HG02884 (cell line): ENCODE measurements around the gene HLA-E.
A peak's percentile ranks its signal among the peaks of the same experiment; 100 is the strongest.
"Not testable (repeated sequence)": the region's sequence is repeated elsewhere in the genome, so short reads cannot be mapped to it uniquely, and the experiment has no call there.

Source experiments
- ATAC-seq: cut with Tn5 transposase; IDR thresholded peaks from one replicate; pipeline ENCODE4 v1.9.1; 2021; ENCODE audit warnings: mild to moderate bottlenecking, moderate library complexity; ENCODE audit not compliant: unreplicated experiment

The HLA-E gene

DNA sequence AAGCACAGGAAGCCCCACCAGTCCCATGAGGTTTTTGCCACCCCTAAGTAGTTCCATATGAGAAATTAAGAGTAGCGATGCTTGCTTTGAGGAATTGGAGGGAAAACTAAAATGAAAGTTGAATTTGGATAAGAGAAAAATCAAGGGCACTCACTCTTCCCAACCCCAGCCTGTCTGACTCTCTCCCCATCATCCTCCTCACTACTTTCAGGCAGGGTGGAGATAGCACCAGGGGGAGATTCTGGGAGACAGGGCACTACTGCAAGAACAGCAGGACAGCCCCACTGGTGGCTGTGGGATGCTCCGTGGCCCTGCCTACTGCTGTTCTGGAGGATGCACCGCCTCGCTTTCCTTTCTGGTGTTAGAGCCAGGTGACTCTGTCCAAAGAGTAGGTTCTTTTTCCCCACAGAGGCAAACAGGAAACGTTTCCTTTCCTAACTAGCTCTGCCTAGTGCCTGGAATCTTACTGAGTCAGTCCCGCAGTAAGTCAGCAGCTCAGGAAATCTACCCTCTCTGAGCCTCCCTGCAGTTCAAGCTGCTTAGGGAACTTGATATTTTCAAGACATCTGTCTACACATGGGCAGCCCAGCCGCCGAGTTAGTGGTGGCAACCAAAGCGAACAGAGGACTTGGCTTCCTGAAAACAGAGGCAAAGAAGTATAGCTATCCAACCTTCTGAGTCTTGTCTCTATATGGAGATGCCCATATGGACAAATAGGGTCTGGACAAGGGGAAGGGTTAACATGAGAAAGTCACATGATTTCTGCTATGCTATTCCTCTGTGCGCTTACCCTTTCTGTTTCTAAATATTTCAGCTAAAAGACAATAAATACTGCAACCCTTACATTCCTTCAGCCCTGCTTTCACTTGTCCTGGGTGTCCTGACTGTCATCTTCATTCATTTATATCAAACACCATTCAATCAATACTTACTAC lies 11.4 kb downstream of the HLA-E start:
- no peak for ATAC-seq

DNA sequence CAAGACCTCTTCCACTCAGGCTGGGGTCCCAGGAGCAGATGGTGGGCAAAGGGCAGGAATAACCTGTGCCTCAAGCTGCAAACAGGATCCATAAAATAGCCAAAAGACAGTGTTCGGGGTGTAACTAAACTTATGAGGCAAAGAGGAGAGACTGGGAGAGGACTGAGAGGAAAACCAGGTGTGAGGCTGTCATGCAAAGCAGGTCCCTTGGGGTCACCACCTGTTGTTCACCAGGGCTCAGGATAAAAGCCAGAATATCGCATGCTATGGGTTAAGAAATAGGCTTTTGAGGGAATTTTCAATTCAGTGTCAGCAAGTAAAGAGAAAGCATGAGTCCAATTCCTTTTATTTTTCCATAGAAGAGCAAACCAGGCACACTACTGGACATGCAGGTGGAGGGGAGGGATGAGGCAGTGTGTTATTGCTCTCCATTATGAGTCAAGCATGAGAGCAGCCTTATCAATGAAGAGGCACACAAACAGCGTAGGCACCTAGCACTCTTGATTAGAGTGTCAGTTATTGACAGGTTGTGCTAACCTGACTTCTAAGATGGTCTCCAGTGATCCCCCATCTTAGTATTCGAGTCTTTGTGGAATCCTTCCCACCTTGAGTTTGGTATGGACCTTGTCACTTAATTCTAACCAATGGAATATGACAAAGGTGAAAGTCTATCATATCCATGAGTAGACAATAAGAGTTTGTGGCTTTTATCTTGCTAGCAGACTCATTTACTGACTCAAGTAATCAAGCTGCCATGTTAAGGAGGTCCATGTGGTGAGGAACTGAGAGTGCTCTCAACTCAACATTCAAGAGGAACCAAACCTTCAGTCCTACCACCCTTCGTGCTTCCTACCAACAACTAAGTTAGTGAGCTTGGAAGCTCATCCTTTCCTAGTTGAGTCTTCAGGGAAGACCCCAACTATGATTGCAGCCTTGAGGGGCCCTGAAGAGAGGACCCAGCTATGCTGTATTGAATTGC lies 18.8 kb downstream of the HLA-E start:
- no peak for ATAC-seq

DNA sequence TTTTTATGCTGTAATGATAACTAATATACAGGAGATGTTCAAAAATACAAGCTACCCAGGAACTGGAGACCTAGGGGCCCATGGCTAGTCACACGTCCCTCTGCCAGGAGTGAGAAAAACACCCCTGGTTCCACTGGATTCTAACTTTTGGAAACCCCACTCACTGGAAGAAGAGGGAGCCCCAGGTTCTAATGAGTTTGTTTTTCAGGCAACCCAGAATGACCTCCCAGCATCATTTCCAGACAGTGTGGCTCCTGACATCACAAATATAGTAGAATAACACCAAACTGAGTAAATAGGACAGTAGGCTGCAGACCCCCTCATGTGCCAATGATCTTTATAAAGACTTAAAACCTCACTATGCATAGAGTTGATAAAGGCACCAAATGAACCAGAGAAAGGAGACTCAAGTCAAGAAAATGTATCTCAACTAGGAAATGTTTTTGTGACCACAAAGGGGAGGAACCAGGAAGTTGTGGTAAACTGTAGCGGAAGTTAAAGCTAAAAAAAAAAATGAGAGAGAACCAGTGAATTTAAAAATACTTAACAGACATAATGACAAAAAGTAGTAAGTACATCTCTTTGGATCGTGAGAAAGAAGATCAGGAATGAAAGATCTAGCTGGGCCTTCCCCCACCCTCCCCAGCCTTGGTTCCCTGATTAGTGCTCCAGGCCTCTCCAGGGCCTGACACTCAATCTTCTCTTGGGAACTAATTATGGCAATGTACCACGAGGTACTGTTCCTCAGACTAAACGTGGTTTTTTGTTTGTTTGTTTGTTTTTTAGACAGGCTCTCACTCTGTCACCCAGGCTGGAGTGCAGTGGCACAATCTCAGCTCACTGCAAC lies 19.8 kb downstream of the HLA-E start:
- no peak for ATAC-seq

DNA sequence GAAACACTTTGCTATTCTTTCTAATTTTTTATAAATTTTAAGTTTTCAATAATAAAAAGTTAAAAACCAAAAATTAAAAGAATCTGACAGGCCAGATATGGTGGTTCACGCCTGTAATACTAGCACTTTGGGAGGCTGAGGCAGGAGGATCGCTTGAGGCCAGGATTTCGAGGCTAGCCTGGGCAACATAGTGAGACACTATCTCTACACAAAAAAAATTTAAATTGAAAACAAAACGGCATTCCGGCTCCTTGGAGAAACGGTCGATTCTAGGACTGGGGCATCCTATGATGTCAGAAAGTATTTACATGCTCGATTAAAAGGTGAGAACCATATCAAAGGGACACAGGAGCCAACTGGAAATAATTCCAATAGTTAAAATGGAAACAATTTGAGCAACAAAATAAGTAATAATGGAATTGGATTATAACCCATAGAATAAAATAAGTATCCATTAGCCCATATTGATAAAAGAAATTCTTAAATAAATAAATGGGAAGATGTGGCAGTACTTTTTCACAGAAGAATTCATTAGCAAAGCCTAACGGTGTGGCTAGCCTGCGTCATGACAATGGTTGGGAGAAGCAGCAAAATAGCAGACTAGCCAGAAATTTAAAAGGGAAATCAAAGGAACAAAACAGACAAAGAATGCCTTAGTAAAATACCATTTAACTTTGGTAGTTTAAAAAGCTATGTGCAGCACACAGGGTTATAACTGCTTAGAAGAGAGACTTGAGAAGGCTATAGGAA lies 21.3 kb downstream of the HLA-E start:
- no peak for ATAC-seq

DNA sequence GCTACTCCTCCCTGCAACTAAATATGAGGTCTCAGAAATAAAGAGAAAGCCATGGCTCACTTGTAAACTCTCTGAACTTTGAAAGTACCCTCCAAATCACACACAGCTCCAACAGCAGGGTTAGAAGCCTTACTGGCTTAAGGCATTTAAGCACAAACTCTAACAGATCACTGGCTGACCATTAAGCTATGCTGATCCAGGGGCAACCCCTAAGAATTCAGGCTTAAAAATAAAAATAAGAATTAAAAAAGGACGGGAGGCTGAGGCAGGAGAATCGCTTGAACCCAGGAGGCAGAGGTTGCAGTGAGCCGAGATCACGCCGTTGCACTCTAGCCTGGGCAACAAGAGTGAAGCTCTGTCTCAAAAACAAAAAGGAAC lies 21.8 kb downstream of the HLA-E start:
- ATAC-seq: no peak

DNA sequence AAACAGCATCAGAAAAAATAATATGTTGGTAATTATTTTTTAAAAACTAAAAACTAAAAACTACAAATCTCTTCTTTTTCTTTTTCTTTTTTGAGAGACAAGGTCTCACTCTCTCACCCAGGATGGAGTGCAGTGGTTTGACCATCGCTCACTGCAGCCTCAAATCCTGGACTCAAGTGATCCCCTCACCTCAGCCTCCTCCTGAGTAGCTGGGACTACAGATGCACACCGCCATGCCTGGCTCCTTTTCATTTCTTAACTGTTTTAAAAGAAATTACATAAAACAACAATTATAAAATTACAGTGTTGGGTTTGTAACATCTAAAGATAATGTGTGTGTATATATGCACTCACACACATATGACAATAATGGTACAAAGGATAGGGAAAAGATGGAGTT lies 24.1 kb downstream of the HLA-E start:
- ATAC-seq: no peak

DNA sequence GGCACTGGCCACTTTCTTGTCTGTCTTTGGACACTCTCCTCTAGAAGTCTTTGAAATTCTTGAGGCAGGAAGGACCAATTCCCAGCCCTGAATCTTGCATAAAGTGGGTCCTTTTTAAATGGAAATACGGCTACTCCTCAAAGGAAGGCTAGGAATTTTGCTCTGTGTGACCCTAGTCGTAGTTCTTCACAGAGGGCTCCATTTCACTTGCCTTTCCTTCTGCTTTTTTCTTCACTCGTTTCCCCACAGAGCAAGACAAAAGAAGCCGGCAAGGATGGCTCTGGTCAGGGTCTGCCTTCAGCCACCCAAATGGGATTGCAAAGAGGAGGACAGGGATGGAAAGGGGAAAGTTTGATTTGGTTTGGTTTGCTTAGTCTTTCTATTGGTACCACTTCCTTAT lies 25.8 kb downstream of the HLA-E start:
- ATAC-seq: no peak

DNA sequence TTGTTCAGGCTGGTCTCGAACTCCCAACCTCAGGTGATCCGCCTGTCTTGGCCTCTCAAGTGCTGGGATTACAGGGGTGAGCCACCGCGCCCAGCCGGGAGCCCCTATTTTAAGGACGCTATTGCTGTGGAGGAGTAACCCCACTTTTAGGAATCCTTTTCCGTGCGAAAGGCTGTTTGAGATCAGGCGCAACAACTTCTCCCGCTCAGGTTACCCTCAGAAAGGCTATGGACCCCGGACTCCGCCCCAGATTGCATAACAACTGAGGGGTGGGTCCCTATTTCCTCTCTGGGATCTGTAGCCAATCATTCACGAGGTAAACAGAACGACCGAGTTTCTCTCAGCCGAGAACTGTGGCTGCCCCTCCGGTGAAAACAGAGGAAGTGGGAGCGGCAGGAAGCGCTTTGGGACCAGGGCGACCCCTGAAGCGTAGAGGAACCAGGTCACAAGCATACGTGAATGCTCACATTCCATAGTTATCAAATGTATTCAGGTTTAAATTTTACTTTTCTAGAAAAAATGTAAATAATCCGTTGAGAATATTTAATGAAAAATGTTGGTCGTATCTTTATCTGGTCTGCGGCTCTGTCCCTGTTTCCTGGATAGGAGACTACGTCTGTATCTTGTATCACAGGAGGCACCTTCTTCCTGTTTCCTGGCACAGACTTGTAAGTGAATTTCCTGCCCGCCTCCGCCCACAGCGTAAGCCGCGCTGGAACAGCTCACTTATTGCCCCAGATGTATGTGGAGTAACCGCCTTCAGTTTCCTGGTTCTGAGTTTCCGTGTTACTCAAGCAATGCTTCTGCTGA lies 26.8 kb downstream of the HLA-E start:
- ATAC-seq: peak; percentile 71

DNA sequence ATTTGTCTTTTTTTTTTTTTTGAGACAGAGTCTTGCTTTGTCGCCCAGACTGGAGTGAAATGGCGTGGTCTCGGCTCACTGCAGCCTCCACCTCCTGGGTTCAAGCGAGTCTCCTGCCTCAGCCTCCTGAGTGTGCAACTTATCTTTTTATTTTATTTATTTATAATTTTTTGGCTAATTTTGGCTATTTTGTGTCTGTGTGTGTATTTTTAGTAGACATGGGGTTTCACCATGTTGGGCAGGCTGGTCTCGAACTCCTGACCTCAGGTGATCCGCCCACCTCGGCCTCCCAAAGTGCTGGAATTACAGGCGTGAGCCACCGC lies 27.4 kb downstream of the HLA-E start:
- ATAC-seq: not testable (repeated sequence)

DNA sequence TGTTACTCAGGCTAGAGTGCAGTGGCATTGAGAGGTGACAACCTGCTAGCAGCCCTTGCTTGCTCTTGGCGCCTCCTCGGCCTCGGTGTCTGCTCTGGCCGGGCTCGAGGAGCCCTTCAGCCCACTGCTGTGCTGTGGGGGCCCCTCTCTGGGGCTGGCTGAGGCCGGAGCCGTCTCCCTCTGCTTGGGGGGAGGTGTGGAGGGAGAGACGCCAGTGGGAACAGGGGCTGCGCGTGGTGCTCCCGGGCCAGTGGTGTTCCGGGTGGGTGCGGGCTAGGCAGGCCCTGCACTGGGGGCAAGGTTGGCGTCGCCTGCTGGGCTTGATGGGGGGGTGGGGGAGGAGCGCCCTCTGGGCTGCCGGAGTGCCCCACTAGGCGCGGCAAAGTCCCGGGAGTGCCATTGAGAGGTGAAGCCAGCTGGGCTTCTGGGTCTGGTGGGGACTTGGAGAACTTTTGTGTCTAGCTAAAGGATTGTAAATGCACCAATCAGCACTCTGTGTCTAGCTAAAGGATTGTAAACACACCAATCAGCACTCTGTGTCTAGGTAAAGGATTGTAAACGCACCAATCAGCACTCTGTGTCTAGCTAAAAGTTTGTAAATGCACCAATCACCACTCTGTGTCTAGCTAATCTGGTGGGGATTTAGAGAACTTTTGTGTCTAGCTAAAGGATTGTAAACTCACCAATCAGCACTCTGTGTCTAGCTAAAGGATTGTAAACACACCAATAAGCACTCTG lies 28.6 kb downstream of the HLA-E start:
- not testable (repeated sequence) for ATAC-seq

DNA sequence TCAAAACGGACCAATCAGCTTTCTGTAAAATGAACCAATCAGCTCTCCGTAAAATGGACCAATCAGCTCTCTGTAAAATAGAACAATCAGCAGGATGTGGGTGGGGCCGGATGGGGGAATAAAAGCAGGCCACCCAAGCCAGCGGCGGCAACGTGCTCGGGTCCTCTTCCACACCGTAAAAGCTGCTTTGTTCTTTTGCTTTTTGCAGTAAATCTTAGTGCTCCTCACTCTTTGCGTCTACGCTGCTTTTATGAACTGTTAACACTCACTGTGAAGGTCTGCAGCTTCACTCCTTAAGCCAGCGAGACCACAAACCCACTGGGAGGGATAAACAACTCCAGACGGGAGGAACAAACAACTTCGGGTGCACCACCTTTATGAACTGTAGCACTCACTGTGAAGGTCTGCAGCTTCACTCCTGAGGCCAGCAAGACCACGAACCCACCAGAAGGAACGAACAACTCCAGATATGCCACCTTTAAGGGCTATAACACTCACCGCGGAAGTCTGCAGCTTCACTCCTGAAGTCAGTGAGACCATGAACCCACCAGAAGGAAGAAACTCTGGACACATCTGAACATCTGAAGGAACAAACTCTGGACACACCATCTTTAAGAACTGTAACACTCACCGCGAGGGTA lies 29.3 kb downstream of the HLA-E start:
- ATAC-seq: not testable (repeated sequence)

DNA sequence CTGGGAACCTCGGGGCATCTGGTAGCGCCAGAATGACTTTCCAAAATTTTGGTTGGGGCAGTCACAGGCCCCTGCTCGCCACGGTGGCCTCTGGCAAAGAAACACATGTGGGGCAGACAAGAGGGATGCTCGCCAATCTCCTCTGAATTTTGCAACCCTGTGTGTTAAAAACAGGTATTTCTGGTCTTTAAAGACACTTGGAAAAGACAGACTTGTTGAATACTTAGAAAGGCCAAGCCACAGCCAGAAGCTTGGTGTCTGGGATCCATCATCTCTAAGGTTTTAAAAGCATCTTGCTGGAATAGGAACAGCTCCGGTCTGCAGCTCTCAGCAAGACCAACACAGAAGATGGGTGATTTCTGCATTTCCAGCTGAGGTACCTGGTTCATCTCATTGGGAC lies 31.2 kb downstream of the HLA-E start:
- no peak for ATAC-seq

DNA sequence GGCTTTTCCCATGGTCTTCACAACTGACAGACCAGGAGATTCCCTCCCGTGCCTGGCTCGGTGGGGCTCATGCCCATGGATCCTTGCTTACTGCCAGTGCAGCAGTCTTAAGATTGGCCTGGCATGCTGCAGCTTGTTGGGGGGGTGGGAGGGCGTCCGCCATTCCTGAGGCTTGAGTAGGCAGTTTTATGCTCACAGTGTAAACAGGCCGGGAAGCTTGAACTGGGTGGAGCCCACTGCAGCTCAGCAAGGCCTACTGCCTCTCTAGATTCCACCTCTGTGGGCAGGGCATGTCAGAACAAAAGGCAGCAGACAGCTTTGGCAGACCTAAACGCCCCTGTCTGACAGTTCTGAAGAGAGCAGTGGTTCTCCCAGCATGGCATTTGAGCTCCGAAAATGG lies 31.8 kb downstream of the HLA-E start:
- not testable (repeated sequence) for ATAC-seq

DNA sequence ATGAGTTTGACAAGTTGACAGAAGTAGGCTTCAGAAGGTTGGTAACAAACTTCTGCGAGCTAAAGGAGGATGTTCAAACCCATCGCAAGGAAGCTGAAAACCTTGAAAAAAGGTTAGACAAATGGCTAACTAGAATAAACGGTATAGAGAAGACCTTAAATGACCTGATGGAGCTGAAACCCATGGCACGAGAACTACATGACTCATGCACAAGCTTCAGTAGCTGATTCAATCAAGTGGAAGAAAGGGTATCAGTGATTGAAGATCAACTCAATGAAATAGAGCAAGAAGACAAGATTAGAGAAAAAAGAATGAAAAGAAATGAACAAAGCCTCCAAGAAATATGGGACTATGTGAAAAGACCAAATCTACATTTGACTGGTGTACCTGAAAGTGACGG lies 32.6 kb downstream of the HLA-E start:
- not testable (repeated sequence) for ATAC-seq

DNA sequence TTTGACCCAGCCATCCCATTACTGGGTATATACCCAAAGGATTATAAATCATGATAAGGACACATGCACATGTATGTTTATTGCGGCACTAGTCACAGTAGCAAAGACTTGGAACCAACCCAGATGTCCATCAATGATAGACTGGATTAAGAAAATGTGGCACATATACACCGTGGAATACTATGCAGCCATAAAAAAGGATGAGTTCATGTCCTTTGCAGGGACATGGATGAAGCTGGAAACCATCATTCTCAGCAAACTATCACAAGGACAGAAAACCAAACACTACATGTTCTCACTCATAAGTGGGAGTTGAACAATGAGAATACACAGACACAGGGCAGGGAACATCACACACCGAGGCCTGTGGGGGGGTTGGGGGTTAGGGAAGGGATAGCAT lies 37.1 kb downstream of the HLA-E start:
- not testable (repeated sequence) for ATAC-seq

DNA sequence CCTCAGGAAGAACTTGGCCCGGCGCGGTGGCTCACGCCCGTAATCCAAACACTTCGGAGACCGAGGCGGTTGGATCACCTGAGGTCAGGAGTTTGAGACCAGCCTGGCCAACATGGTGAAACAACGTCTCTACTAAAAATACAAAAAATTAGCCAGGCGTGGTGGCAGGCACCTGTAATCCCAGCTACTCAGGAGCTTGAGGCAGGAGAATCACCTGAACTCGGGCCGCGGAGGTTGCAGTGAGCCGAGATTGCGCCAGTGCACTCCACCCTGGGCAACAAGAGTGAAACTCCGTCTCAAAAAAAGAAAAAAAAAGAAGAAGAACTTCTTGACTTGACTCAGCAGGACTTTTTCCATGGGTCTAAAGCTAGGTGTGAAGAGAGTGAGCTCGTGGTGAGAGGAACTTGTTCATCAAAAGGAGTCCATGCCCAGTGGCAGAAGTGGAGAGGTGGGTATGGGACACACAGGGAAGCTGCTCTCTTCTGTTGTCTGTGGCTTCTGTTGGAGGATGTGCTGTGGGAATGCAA lies 40.1 kb downstream of the HLA-E start:
- not testable (repeated sequence) for ATAC-seq

DNA sequence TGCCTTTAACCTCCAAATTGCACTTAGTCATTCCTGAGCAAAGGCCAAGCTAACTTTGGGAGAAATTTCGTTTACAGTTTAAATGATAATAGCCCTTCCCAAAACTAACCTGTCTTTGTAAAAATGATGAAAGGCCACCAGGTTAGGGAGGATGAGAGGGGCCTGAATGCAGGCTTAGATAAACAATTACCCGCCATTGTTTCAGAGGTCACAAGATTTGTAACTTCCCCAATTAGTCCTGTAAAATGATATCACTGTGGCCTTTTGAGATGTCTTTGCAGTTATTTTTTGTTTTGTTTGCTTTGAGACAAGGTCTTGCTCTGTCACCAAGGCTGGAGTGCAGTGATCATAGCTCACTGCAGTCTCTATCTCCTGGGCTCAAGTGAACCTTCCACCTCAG lies 40.7 kb downstream of the HLA-E start:
- ATAC-seq: no peak
